Measurements from ENCODE around the gene CHCHD10.

GRCh38 chr22:23762842-23763578 is 4.8 kb downstream of the CHCHD10 start, which contains the start of gene C22orf15:
- no peak for TF ChIP-seq EP300 (IDR thresholded peaks at IDR 0.05; ENCODE audit: borderline replicate concordance)
- TF ChIP-seq NFIC (IDR thresholded peaks at IDR 0.05) = no peak
- no peak for TF ChIP-seq TAF1 (IDR thresholded peaks at IDR 0.05; ENCODE audit: low read depth)
- TF ChIP-seq, protein P1, sequence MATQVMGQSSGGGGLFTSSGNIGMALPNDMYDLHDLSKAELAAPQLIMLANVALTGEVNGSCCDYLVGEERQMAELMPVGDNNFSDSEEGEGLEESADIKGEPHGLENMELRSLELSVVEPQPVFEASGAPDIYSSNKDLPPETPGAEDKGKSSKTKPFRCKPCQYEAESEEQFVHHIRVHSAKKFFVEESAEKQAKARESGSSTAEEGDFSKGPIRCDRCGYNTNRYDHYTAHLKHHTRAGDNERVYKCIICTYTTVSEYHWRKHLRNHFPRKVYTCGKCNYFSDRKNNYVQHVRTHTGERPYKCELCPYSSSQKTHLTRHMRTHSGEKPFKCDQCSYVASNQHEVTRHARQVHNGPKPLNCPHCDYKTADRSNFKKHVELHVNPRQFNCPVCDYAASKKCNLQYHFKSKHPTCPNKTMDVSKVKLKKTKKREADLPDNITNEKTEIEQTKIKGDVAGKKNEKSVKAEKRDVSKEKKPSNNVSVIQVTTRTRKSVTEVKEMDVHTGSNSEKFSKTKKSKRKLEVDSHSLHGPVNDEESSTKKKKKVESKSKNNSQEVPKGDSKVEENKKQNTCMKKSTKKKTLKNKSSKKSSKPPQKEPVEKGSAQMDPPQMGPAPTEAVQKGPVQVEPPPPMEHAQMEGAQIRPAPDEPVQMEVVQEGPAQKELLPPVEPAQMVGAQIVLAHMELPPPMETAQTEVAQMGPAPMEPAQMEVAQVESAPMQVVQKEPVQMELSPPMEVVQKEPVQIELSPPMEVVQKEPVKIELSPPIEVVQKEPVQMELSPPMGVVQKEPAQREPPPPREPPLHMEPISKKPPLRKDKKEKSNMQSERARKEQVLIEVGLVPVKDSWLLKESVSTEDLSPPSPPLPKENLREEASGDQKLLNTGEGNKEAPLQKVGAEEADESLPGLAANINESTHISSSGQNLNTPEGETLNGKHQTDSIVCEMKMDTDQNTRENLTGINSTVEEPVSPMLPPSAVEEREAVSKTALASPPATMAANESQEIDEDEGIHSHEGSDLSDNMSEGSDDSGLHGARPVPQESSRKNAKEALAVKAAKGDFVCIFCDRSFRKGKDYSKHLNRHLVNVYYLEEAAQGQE (IDR thresholded peaks at IDR 0.05; ENCODE audit: low read depth) = no peak
- TF ChIP-seq CEBPB (IDR thresholded peaks at IDR 0.05) = no peak
- no peak for TF ChIP-seq YY1 (IDR thresholded peaks at IDR 0.05; ENCODE audit: low read depth)
- no peak for TF ChIP-seq RAD21 (IDR thresholded peaks at IDR 0.05; ENCODE audit: low read depth)
- TF ChIP-seq, protein P2, sequence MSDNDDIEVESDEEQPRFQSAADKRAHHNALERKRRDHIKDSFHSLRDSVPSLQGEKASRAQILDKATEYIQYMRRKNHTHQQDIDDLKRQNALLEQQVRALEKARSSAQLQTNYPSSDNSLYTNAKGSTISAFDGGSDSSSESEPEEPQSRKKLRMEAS (IDR thresholded peaks at IDR 0.05) = no peak
- TF ChIP-seq TCF12 (IDR thresholded peaks at IDR 0.05; ENCODE audit: low read depth) = no peak
- TF ChIP-seq TEAD4 (IDR thresholded peaks at IDR 0.05) = no peak
- TF ChIP-seq FOXM1 (IDR thresholded peaks at IDR 0.05; ENCODE audit: borderline replicate concordance, low read depth) = no peak
